Epithelial cell of proximal tubule (primary cell): ENCODE measurements around the gene TOMM5. TPM values are rescaled to one million over a fixed set of nuclear protein-coding genes. Genes with fewer than 3 reads are reported as not detected.

Source experiments
- DNase-seq: peaks from one replicate; pipeline ENCODE4 v3.0.0-alpha.2; 2011; ENCODE audit warnings: low read depth
- H3K4me3 ChIP-seq: 2 replicates; pipeline ENCODE4 v1.5.1; 2011; ENCODE audit warnings: low read depth, mild to moderate bottlenecking, low read length
- CTCF ChIP-seq: conservative IDR thresholded peaks from 2 replicates; pipeline ENCODE4 v1.5.1; 2012; ENCODE audit warnings: low read depth, mild to moderate bottlenecking, low read length
- total RNA-seq: library from RNA; depleted of rRNA; stranded (reverse); fragments of >200 nt; gene quantifications from 2 replicates; pipeline ENCODE4 v1.2.3, GENCODE V29; 2015

Gene TOMM5
- 159 and 261 TPM in 2 replicates for total RNA-seq

DNA sequence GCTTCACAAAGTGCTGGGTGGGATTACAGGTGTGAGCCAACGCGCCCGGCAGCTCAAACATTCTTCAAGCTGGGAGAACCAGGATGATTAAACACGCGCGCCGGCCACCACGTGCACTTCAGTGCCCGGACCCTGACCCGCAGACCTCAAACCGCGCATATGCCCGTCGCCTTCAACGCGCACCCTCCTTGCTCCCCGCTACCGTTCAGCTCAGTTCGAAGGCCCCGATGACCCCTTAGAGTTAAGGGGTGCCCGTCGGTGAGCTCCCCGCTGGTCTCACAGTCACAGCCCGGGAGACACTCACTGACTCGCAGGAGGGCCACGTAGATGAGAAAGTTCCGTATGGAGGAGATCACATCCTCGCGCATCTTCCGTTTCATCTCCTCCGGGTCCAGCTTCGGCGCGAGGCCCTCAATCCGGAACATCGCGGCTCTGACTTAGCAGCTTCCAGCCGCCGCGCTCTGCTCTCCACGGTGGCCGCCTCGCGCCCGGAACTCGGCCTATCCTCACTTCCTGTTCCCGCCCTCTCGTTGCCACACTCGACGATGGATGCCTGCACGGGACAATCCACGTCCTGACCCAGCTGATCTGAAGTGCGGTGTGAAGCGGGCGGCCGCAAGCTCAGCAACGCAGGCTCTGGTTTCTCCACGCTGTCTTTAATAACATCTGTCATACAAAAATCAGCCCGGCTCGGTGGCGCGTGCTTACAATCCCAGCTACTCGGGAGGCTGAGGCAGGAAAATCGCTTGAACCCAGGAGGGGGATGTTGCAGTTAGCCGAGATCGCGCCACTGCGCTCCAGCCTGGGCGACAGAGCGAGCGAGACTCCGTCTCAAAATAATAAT lies at the start of gene TOMM5:
TOMM5 (minus strand) TSS at position 490 of the 844 bp plus-strand sequence; CDS start at position 425, 65 bp downstream.
- DNase-seq, result peak; percentile 56
- TF ChIP-seq CTCF, result no peak
- peak within 1 kb of the TSS; percentile 82 for H3K4me3 ChIP-seq

DNA sequence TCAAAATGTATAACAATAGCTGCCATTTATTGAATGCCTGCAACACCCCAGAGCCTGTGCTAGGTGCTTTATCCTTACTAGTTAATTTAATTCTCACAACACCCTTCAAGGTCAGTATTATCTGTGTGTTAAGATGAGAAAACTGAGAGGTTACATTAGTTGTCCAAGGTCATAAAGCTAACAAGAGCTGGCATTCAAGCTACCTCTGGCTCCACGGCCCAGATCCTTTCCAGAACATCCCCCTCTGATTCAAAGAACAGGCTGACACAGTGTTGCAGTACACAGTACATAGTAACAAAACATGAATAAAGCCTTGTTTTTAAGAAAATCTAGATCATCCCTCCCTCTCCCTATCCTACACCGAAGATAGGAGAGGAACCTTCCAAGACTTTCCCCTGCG lies 48.9 kb upstream of the TOMM5 start:
- TF ChIP-seq CTCF, result no peak
- H3K4me3 ChIP-seq, result no peak overlapping the region
- no peak for DNase-seq

- no peak for DNase-seq
- no peak for TF ChIP-seq CTCF
- no peak overlapping the region for H3K4me3 ChIP-seq
Measured at GRCh38 chr9:37640246-37640645, 47.8 kb upstream of the TOMM5 start.

DNA sequence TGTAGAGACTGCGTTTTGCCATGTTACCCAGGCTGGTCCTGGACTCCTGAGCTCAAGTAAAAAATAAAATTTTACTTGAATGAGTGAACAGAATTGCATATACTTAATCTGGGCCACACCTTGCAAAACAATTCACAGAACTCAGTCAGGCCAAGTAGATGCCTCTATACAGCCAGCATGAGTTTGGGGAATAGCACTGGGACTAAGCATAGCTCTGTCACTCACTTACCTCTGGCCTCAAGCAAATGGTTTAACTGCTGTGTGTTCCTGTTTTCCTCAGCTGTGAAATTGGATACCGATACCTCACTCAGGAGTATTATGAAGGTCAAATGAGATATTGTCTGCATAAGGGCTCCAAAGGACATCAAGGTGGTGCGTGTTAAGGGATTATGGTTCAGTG lies 47.4 kb upstream of the TOMM5 start:
- TF ChIP-seq CTCF, result no peak

GRCh38 chr9:37639109-37639762 lies 46.8 kb upstream of the TOMM5 start:
- no peak for DNase-seq
- TF ChIP-seq CTCF, result no peak
- no peak overlapping the region for H3K4me3 ChIP-seq

More for the DNA sequence above, 47.4 kb upstream of the TOMM5 start:
- DNase-seq, result no peak
- no peak overlapping the region for H3K4me3 ChIP-seq

GRCh38 chr9:37636511-37637448 lies 44.4 kb upstream of the TOMM5 start:
- TF ChIP-seq CTCF, result no peak
- no peak overlapping the region for H3K4me3 ChIP-seq
- DNase-seq, result no peak
